ENCODE results near the gene CAMTA1.

CAMTA1 gene

DNA sequence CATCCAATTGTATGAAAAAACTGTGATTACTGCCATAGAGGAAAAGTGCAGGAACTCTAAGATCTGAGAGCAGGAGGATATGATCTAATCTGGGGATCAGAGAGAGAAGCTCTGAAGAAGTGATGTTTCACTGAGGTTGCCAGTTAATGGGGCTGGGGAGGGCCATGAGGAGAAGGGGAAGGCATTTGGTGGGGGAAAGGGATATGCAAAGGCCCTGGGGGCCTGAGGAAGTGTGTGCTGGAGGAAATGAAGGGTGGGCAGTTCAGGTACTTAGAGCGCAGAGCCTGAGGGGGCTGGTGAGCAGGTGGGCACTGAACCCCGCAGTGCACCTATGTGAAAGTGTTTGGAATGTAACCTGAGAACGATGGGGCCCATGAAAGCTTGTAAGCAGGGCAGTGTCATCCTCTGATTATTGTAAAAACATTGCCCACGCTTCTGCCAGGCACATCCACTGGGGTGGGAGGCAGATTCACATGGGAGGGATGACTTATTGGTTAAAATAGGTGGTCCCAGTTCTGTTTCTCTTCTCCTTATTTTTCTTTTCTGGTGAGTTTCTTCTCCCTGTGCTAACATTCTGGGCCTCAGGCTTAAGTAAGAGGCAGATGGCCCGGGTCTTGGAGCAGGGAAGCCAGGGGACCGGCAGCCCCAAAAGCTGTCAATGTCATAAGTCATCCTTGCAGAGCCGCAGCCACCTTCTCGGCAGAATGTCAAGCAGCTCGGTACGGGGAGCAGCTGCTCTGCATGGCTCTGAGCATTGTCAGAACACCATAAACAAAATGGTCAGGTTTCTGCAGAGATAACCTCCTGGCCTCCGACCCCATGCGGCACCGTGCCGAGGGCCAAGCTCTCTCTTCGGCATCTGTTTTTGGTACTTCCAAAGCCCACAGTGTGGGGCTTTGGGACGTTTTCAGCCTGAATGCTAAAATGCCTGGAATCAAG lies 493.8 kb downstream of the CAMTA1 start:
- DNase-seq, result no peak

DNA sequence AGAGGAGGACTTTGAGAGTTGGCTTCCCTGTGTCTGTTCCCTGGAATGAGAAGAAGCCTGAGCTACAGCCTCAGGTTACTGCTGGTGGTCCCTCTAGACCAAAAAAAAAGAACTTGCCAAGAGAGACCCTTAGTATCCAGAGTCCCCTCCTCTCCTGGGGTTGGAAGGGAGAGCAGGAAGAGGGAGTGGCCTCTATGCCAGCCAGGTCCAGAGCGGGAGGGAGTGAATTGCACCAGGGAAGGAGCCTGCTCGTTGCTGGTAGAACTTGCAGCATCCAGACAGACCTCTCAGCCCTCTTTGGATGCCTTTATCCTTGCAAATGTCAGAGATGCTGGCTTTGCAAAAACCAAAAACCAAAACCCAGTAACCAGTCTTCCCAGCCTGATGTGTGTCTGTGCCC lies 494.5 kb downstream of the CAMTA1 start:
- no peak for DNase-seq

DNA sequence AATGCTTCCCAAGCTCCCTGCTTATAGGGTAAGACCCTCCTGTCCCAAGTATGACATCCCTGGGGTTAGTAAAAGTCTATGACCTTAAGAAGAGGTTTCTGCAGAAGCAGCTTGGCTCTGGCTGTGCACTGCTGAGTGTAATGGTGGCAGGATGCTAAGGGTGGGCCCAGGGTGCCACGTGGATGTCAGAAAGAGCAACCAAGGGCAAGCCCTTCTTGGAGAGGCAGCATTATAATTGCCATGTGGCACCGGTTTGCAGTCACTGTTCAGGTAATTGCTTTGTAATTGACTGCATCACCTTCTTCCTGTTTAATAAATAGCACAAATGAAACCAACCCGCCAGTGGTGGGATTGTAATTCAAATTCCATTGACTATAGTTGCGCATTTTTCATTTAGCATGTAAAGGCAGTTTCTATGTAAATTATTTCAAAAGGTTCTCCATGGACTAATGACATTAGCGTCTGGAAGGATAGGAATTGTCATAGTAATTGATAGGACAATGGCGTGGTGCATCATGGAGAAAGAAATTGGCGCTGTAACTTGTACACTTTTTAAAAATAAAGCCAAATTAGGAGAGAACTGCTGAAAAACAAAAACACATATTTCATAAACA lies 495.2 kb downstream of the CAMTA1 start:
- no peak for DNase-seq

DNA sequence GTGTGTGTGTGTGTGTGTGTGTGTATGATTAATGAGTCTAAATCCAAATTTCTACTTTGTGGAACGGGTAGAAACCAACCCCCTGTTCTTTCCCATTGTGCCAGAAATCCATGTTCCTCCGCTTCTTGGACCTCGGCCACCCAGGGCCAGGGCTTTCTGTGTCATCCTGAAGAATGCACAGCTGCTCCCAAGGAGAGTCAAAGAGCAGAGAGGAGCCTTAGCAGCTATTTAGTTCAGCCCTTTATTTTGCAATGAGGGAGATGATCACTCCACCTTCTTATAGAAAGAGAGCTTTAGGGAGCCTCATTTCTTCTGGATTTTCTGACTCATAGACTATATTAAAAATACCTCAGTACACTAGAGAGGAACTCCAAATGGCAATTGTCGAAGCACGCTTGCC lies 496.6 kb downstream of the CAMTA1 start:
- DNase-seq, result no peak

DNA sequence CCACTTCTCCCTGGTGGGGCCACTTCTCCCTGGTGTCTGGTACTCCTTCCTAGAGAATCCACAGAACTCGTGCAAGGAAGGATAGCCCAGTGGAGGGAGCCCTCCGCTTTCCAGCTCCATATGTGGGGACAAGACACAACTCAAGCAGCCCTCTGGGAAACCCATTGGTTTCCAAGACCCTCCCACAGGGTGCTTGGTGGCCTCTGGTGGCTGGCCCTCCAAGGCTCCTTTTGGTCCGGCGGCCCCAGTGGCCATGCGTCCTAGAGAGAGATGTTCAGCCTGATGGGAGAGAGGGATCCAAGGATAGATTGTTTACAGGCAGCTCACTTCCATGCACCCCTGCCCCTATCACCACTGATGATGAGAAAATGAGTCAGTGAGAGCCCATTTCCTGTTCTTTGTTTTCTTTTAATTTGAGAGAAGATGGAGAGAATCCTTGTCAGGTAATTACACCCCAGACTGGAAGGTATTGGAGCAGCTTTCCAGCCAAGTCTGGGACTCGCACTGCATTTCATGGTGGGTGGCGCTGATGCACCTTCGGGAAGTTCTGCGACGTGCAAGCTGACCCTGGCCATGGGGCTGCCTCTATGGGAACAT lies 499.7 kb downstream of the CAMTA1 start:
- no peak for DNase-seq

DNA sequence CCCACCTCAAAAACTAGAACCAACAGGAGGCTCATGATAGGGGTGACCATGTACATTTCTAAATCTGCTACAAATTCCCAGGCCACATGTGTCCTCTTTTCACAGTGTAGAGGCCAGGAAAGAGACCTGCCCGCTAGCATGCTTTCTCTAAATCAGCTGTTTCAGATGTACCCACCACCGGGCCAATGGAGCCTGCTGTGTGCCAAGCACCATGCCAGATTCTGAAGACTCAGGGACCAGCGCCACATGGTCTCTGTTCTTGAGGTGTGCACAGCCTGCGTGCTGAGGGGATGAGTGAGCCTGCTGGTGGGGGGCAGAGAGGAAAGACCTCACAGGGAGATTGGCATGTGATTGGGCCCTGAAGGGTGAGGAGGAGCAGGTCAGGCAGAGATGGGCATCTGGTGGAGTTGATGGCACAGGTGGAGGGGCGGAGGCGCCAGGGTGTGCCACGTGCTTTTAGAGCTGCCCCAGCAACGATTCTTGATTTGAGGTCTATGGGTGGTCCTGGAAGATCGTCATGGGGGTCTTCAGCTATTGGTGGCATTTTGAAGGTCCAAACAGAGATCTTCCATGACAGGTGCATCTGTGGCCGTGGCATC lies 500.7 kb downstream of the CAMTA1 start:
- no peak for DNase-seq

DNA sequence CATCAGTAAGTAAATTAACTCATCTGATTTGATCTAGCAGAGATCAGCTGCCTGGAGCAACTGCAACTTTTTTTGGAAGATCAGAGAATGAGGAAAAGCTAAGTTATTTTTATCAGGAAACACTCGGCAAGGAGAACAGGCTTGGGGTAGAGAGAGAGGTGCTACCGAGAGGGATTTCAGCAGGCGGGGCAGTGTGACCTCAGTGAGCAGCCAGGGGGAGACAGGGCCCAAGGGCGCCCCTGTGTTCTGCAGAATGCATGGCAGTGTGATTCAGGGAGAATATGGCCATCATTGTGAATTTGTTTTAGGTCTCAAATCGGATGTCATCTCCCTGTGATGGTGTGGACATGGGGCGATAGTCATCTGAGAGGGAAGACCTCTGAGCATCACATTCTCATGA lies 501.8 kb downstream of the CAMTA1 start:
- DNase-seq, result no peak

DNA sequence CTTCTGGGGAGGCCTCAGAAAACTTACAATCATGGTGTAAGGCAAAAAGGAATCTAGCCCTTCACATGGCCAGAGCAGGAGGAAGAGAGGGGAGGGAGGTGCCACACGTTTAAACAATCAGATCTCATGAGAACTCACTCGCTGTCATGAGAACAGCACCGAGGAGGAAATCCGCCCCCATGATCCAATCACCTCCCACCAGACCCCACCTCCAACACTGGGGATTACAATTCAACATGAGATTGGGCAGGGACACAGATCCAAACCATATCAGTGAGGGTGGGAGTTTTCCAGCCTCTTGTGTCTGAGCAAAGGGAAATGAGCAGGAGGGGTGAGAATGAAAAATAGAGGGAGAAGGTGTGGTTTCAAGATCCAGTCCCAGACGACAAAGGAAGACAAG lies 503.7 kb downstream of the CAMTA1 start:
- DNase-seq, result no peak

DNA sequence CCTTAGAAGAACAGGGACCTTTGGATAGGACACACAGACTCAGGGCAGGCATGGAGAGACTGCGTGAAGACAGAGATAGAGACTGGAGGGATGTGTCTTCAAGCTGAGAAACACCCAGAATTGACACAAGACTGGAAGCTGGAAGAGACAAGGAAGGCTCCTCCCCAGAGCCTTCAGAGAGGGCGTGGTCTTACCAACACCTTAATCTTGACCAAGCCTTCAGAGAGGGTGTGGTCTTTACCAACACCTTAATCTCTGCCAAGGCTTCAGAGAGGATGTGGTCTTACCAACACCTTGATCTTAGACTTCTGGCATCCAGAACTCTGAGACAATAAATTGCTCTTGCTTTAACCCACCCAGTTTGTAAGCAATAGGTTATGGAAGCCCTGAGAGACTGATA lies 504.4 kb downstream of the CAMTA1 start:
- no peak for DNase-seq

DNA sequence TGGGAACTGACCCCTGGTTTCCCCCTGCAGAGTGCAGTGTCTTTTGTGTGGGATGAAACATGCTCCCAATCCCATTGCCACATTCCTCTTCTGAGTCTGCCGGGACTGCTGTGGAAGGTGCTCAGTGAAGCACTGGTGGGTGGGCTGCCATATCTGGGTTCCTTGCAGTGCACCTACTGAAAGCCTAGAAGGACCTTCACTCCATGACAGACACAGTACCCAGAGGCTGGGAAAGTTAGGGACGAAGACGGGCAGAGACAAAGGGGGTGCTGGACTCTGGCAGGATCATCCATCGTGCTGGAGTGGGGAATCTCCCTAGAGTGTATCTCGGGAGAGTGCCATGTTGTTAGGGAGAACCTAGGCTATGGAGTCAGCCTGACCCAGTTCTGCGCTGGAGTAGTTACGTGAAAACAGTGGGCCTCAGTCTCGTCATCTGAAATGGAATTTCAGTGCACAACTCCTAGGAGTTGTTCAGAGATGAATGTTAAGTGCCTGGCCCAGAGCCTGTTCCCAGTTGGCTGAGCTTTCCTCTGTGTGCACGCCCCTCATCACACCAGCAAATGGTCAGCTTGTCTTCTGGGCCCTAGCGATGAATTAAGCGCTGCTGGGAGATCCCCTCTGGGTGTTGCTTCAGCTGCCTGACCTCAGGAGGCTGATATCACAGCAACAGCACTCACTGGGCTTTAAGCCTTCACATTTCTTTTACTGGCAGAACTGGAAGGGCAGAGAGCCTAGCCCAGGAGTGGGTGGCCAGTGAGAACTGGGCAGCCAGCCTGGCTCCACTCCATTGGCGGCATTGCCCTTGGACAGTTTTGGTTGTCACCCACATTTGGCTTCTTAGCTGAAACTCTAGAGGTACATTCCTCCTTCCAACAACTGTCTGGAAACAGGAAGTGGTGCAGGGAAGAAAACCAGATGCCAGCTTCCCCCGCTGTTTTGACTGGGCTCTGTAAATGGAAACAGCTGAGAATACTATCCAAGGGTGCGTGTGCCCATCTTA lies 506.0 kb downstream of the CAMTA1 start:
- no peak for DNase-seq

DNA sequence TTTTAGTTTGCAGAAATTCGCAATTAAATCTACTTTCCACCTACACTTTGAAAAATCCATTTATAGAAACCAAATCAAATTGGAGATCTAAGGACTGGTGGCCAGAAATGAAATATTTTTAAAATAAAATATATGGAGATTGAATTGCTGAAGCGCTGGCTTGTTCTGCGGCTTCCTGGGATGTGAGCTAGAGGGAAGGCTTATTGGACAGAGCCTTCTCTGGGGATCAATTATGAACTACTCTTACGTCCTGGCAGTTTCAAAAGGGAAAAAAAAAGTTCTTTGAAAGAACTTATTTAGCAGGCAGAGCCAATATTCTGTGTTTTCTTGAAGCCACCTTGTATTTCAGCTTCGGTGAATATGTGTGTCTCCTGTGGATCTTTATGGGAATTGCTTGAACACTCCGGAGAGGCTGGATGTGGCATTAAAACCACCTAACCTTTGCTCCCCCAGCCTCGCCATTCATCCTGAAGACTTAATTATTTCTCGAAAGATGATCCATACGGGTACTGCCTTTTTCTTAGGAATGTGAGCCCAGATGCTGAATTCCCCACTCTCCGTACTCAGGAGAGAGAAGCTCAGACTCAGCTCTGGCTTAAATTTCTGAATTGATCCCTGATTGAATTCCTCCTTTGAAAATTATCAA lies 506.9 kb downstream of the CAMTA1 start:
- no peak for DNase-seq

DNA sequence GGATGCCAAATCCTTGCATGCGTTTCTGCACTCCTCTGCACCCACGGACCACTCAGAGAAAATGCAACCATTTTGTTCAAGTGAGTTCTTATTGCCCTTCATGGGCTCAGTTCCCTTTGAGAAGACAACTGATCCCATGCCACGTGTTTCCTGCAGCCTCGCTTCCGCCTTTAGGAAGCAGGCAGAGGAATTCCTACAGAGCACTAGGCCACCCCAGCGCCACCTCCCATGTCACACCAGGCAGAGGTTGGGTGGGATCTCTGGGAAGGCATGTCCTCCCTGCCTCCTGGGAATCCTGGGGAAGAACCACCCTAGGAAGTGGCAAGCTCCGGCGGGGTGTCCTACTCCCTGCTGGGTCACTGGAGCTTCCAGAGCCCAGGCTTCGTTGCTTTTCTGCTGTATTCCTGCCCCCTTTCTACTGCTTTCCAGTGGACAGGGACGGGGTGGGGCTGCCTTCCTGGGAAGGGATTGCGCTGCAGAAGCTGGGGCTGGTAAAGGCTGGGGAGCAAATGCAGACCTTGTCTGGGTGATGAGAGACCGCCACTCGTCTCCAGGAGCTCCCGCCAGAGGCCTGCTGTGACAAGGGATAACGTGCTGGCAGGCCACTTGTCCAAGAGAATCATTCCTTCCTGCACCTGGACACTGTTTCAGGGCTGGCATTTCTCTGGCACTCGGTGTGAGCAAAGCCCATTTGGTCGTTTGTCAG lies 507.6 kb downstream of the CAMTA1 start:
- no peak for DNase-seq

DNA sequence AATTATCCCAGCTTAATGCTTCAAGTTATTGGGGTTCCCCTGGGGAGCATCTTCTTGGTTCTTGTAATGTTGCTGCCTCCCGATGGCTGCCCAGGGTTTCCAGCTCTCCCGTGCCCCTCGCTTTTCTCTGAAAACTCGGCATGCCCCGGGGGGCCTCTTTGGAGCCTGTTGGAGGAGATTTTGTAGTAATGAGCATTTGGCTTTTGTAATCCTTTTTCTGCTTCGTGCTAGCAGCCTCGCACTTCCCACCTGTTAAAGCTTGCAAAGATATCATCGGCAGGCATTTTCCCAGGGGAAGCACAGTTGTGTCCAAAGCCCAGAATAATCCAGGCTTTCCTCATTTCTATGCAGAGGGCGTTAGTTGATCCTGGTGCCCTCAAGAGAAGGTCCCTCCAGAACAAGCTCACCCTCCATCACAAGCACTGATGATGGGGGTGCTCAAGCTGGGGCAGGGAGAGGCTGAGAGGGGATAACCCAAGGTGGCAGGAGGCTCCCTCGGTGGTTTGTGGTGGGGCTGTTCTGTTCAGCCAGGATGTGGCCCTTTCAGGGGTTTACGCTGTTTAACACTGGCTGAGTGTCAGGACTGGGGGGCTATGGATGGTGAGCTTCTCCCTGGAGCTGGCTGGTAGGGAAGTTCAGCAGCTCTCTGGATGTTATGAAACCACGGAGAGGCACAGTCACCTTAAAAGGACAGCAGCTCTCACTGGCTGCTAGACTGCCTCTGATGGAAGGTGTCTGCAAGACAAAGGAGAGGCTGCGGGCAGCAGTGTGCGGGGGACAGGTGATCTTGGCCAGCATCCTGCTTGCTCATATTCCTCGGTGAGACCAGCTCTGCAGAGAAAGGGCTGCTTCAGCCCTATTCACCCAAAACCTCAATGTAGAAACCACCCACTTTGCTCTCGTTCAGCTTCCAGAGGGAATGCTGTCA lies 508.7 kb downstream of the CAMTA1 start:
- DNase-seq, result no peak

DNA sequence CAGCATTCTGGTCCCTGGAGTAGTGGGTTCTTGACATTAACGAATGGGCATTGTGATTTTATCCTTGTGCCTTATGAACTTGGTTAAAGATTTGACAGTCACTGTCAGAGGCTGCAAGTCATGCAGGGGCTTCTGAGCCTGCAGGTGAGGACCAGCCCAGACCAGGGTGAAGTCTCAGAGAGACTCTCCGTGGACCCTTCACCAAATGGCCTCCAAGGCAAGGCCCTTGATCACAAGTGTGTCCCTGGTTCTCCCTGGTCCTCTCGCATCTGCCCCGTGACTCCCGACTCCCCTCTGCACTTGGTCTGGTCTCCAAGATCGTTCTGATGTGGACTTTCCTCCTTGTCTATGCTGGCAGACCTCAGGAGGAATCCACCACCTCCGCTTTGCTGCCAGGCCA lies 509.4 kb downstream of the CAMTA1 start:
- no peak for DNase-seq

DNA sequence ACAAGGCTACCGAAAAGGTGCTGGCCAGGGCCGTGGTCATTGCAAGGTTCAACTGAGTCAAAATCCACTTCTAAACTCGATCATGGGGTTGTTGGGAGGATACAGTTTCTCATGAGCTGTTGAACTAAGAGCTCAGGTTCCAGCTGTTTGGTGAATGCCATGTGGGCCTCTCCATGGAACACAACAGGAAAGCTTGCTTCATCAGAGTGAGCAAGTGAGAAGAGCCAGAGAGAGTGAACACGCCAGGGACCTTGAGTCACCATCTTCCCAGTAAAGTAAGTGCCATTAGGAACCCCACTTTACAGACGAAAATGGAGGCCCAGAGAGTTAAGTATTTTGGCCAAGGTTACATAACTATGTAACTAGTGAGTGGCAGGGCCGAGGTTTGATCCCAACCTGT lies 510.7 kb downstream of the CAMTA1 start:
- no peak for DNase-seq

DNA sequence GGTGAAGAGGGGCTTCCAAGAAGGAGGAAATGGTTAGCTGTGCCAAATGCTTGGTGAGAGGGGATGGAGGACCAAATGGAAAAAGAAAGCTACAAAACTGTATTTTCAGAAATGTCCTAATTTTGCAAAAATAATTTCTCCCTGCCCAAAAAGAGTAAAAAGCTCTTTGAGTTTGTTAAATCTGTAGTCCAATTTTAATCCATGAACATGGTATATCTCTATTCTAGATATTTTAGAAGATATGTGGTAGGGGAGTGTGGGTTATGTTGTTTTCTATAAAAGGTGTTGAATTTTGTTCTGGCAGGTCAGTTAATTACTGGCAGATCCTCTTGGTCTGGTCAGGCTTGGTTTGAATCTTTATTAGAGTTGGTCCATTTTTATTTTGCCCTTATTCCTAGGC lies 511.7 kb downstream of the CAMTA1 start:
- DNase-seq, result no peak

DNA sequence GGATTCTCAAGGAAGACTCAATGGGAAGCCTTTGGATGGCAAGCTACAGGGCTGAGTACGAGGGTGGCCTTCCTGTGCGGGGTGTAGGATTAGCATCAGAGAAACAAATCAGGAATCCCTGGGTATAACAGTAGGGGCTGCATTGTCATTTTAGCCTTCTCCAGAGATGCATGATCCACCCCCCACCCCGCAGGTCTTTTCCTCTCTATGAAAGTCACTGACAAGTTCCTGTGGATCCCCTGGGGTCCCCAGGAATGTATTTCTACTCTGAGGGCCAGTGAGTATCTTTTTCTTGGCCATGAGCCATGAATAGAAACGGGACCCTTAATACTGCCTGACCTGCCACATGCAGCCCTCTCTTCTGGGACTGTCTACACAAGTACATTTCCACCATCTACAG lies 512.9 kb downstream of the CAMTA1 start:
- no peak for DNase-seq

DNA sequence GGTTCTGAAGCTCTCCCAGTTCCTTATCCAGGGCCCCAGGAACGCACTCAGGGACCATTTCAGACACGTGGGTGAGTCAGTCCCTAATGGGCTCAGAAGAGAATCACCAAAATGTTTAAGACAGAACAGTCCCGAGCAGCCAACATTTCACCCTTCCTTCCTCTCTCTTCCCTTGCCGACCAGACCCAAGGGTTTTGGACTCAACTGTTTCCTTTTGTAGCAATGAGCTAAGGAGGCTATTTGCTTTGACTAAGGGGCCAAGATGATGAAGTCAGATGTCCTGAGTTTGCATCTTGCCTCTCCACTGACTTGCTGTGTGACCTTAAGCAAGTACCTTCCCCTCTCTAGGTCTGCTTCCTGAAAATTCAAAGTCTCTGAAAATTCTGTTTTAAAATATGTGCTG lies 513.5 kb downstream of the CAMTA1 start:
- DNase-seq, result no peak

DNA sequence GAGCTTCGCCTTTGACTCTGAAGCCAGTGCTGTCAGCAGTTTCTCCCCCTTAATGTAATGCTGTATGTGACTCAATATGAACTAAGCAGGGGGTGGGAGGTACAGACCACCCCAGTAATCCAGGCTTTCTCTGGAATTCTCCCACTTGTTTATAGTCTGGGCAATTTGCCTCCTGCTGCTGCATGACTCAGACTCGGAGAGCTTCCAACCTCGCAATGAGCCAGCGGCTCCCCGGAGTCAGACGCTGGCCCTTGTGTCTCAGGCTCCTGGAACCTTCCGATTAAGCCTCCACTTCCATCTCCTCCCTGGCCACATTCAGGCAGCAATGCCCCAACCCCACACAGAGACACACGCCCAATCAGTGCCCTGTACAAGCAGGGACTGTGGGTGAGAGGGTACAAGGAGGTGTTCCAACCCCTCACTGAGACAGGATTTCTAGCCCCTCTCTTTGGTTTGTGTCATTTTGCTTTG lies 514.1 kb downstream of the CAMTA1 start:
- peak; percentile 43 for DNase-seq

DNA sequence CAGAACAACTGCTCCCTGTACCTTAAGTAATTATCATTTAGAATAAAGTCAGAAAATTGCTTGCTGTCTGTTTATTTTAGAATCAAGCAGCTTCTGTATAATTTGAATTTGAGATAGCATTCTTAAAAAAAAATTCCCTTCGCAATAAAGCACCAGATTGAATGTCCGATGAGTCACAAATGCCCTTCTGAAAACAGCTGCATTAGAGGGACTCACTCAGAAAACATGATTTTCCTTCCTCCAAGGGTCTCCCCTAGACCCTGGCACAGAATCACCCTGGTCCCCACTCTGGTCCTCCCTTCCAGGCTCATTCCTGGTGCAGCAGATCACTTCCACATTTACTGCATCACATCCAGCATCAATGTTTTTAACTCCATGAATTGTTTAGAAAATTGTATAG lies 514.7 kb downstream of the CAMTA1 start:
- DNase-seq, result no peak

Data from GOT3 (cell line).